Naive thymus-derived CD8-positive, alpha-beta T cell (primary cell): ENCODE data around the gene ADGRG3. TPM values are rescaled to one million over a fixed set of nuclear protein-coding genes. Genes with fewer than 3 reads are reported as not detected.
"Not testable (repeated sequence)": the region's sequence is repeated elsewhere in the genome, so short reads cannot be mapped to it uniquely, and the experiment has no call there.

ENCODE experiments used
- ATAC-seq, 2 donors: fragments of 150-1000 bp; cut with Tn5 transposase in 1 of 2; sonication (Bioruptor Pico), chemical (Tn5 transposase) in 1 of 2; 1 replicate in 1 of 2; 2 replicates in 1 of 2; pipeline ENCODE4 v1.10.0; 2021; ENCODE audit warnings: mild to moderate bottlenecking in 2 of 2, moderate library complexity in 2 of 2
- POLR2A ChIA-PET: fragments of 350-600 bp; sonication (Branson Sonifier 250); formaldehyde crosslinking; loops from one replicate; lab custom pipeline; 2021; ENCODE audit warnings: antibody characterized with exemption; lab: Charles Lee
- DNase-seq, 10 donors: peaks; one replicate each; pipeline versions ENCODE4 v3.0.0 to v3.0.0-alpha.2; 2020 to 2022
- H3K27ac Mint-ChIP-seq, 10 donors: one replicate each; pipeline ENCODE4 v1.8.0; 2020 to 2022; ENCODE audit warnings: mild to moderate bottlenecking in 10 of 10, mixed read lengths in 10 of 10, moderate library complexity in 4 of 10, inconsistent platforms in 1 of 10
- H3K27me3 Mint-ChIP-seq, 5 donors: one replicate each; pipeline ENCODE4 v1.8.0; 2021 to 2022; ENCODE audit warnings: mixed read lengths in 5 of 5
- H3K36me3 Mint-ChIP-seq, 3 donors: one replicate each; pipeline ENCODE4 v1.8.0; 2020 to 2022; ENCODE audit warnings: mixed read lengths in 3 of 3, mild to moderate bottlenecking in 2 of 3, inconsistent platforms in 1 of 3
- H3K4me1 Mint-ChIP-seq, 4 donors: one replicate each; pipeline ENCODE4 v1.8.0; 2021 to 2022; ENCODE audit warnings: mixed read lengths in 4 of 4
- H3K4me3 Mint-ChIP-seq, 10 donors: one replicate each; pipeline ENCODE4 v1.8.0; 2020 to 2022; ENCODE audit warnings: mild to moderate bottlenecking in 10 of 10, mixed read lengths in 10 of 10, moderate library complexity in 6 of 10, inconsistent platforms in 1 of 10
- H3K9me3 Mint-ChIP-seq, 9 donors: one replicate each; pipeline ENCODE4 v1.8.0; 2020 to 2022; ENCODE audit warnings: mixed read lengths in 9 of 9, mild to moderate bottlenecking in 3 of 9, inconsistent platforms in 1 of 9, moderate library complexity in 1 of 9
- polyA plus RNA-seq, 3 donors: library from polyadenylated mRNA; unstranded; fragments of 300-500 nt; fragmentation: Illumina TruSeq; gene quantifications; one replicate each; pipeline ENCODE4 v1.2.3, GENCODE V29; 2021
- total RNA-seq, 8 experiments: library from RNA in 2 of 8; stranded (reverse) in 2 of 8; gene quantifications; one replicate each; pipeline ENCODE4 v1.2.3 and lab custom pipeline; 2021 to 2026

The ADGRG3 gene
- total and polyA plus RNA-seq, 5 experiments from 2014 or later, result not detected

DNA sequence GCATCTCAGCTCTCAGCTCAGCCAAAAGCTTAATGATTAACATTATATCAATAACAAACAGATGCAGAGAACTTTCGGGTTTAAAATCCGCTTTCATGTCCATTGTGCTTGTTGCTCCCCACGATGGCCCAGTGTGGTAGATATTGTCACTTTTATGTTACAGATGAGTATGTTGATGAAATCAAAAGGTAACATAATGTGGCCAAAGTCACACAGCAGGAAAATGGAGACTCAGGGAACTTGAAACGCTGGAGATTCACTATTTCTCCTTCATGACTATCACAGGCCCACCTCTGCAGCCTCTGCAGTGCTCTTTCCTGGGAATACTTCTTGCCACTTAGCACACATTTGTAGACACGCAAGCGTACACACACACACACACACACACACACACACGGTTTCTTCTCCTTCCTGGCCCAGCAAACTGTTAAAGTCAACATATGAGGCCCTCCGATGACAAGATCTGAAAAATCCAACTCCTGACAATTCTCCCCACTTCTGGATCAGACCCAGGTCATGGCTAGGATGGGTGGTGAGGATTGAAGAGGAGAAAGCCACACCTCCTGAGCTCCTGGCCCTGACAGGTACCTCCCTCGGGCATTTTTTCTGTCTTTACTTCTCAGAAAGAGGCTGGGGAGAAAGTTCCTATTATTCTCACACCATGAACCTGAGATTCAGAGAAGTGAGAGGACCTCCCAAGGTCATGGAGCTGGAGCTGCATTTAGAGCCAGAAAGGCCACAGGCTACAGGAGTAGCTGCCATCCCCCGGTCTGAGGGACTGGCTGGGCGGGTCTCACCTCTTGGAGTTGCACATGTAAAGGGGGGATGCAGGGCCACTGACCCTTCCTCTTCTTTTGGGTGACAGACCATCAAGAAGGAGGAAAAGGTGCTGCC lies 36.2 kb downstream of the ADGRG3 start:
- ATAC-seq (no peak), DNase-seq (no peak)
- Mint-ChIP-seq H3K27ac (peak overlapping the region in 3 of 10 donors; percentile 17 to 66 (median 28)), H3K27me3 (peaks cover 0 to 12% (median 2%) of the 10 kb centered on the region in 5 donors), H3K9me3 (peaks cover 0 to 10% (median 0%) of the 10 kb centered on the region in 9 donors), H3K4me3 (no peak overlapping the region), H3K4me1 (peaks cover 0 to 2% (median 0%) of the 10 kb centered on the region in 4 donors), H3K36me3 (no peaks in the 10 kb centered on the region)
- POLR2A ChIA-PET, result no interaction called here

- no peak for ATAC-seq
- Mint-ChIP-seq H3K36me3 (no peaks in the 10 kb centered on the region), H3K9me3 (peaks cover 0 to 10% (median 0%) of the 10 kb centered on the region in 9 donors), H3K27ac (no peak overlapping the region), H3K4me1 (peaks cover 0 to 2% (median 0%) of the 10 kb centered on the region in 4 donors), H3K4me3 (no peak overlapping the region), H3K27me3 (peaks cover 0 to 12% (median 2%) of the 10 kb centered on the region in 5 donors)
- POLR2A ChIA-PET, result no interaction called here
- no peak for DNase-seq
Observed at GRCh38 chr16:57704905-57705852, 37.1 kb downstream of the ADGRG3 start.

- POLR2A ChIA-PET, result no interaction called here
- H3K27ac Mint-ChIP-seq, result no peak overlapping the region
- peaks cover 0 to 10% (median 0%) of the 10 kb centered on the region in 9 donors for H3K9me3 Mint-ChIP-seq
- H3K27me3 Mint-ChIP-seq, result peaks cover 0 to 12% (median 2%) of the 10 kb centered on the region in 5 donors
- ATAC-seq, result no peak
- no peaks in the 10 kb centered on the region for H3K36me3 Mint-ChIP-seq
- H3K4me1 Mint-ChIP-seq, result peaks cover 0 to 2% (median 0%) of the 10 kb centered on the region in 4 donors
- no peak overlapping the region for H3K4me3 Mint-ChIP-seq
- no peak for DNase-seq
Observed at GRCh38 chr16:57706717-57707116, 38.6 kb downstream of the ADGRG3 start.

DNA sequence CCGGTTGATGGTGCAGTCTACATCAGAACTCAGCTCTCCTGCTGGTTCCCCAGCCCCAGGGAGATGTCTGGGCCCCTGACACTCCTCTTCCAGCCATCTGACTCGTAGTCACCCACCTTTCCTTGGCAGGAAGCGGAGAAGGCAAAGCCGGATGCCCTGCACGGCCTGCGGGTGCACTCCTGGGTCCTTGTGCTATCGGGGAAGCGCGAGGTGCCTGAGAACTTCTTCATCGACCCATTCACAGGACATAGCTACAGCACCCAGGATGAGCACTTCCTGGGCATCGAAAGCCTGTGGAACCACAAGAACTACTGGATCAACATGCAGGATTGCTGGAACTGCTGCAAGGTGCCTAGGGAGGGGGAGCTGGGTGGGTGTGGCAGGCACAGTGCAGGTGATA lies 39.2 kb downstream of the ADGRG3 start:
- H3K4me3 Mint-ChIP-seq, result no peak overlapping the region
- POLR2A ChIA-PET, result no interaction called here
- H3K27me3 Mint-ChIP-seq, result peaks cover 0 to 12% (median 2%) of the 10 kb centered on the region in 5 donors
- no peaks in the 10 kb centered on the region for H3K36me3 Mint-ChIP-seq
- DNase-seq (no peak), ATAC-seq (no peak)
- H3K9me3 Mint-ChIP-seq, result peaks cover 0 to 10% (median 0%) of the 10 kb centered on the region in 9 donors
- peaks cover 0 to 2% (median 0%) of the 10 kb centered on the region in 4 donors for H3K4me1 Mint-ChIP-seq
- no peak overlapping the region for H3K27ac Mint-ChIP-seq

DNA sequence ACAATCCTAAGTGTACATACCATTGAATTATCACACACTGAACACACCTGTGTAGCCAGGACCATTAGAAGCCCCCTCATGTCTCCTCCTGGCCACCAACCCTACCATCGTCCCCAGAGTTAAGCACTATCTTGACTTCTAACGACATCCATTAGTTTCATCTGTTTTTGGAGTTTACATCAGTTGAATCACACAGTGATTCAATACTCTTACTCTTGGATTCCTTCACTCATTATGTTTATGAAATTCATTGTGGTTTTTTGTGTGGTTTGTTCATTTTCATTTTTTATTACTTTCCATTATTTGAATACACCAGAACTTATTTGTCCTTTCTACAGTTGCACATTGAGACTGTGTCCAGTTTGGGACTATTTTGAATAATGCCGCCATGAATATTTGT lies 40.1 kb downstream of the ADGRG3 start:
- DNase-seq, result no peak
- Mint-ChIP-seq H3K27ac (no peak overlapping the region), H3K4me3 (no peak overlapping the region), H3K36me3 (no peaks in the 10 kb centered on the region), H3K27me3 (peaks cover 0 to 12% (median 3%) of the 10 kb centered on the region in 5 donors), H3K4me1 (peaks cover 0 to 2% (median 0%) of the 10 kb centered on the region in 4 donors), H3K9me3 (peaks cover 0 to 10% (median 0%) of the 10 kb centered on the region in 9 donors)
- POLR2A ChIA-PET, result no interaction called here
- ATAC-seq, result no peak

GRCh38 chr16:57709663-57710062 lies 41.6 kb downstream of the ADGRG3 start:
- Mint-ChIP-seq H3K36me3 (no peaks in the 10 kb centered on the region), H3K9me3 (peaks cover 0 to 10% (median 0%) of the 10 kb centered on the region in 9 donors), H3K27me3 (peaks cover 0 to 12% (median 3%) of the 10 kb centered on the region in 5 donors), H3K4me1 (no peaks in the 10 kb centered on the region), H3K27ac (no peak overlapping the region), H3K4me3 (no peak overlapping the region)
- ATAC-seq (no peak), DNase-seq (no peak)
- POLR2A ChIA-PET, result interaction anchor here (0.7 kb wide), 1 partner anchor 25 kb away, joined by 4 read pairs; no protein-coding TSS in a partner anchor

- H3K36me3 Mint-ChIP-seq, result no peaks in the 10 kb centered on the region
- POLR2A ChIA-PET, result no interaction called here
- H3K27me3 Mint-ChIP-seq, result peaks cover 0 to 12% (median 3%) of the 10 kb centered on the region in 5 donors
- peaks cover 0 to 10% (median 0%) of the 10 kb centered on the region in 9 donors for H3K9me3 Mint-ChIP-seq
- ATAC-seq (no peak), DNase-seq (no peak)
- H3K4me3 Mint-ChIP-seq, result no peak overlapping the region
- H3K27ac Mint-ChIP-seq, result peak overlapping the region in 1 of 10 donors; percentile 68
- H3K4me1 Mint-ChIP-seq, result no peaks in the 10 kb centered on the region
Observed at GRCh38 chr16:57711346-57711745, 43.2 kb downstream of the ADGRG3 start.

DNA sequence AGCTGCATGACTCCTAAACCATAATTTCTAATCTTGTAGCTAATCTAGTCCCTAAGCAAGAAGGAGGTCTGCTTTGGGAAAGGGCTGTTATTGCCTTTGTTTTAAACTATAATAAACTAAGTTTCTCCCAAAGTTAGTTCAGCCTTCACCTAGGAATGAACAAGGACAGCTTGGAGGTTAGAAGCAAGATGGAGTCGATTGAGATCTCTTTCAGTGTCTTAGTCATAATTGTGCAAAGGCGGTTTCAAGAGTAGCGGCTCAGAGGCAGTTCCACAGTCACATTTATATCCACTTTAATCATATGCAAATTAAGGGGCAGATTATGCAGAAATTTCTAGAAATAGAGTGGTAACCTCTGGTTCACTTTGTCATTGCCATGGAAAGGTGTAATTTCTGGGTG lies 43.9 kb downstream of the ADGRG3 start:
- Mint-ChIP-seq H3K9me3 (peaks cover 0 to 3% (median 0%) of the 10 kb centered on the region in 9 donors), H3K4me1 (no peaks in the 10 kb centered on the region), H3K27me3 (peaks cover 0 to 6% (median 3%) of the 10 kb centered on the region in 5 donors), H3K36me3 (no peaks in the 10 kb centered on the region), H3K4me3 (no peak overlapping the region), H3K27ac (no peak overlapping the region)
- no peak for ATAC-seq
- POLR2A ChIA-PET, result no interaction called here
- DNase-seq, result no peak

- ATAC-seq, H3K9me3 Mint-ChIP-seq, H3K4me3 Mint-ChIP-seq, DNase-seq, POLR2A ChIA-PET, H3K36me3 Mint-ChIP-seq, H3K4me1 Mint-ChIP-seq, H3K27me3 Mint-ChIP-seq, H3K27ac Mint-ChIP-seq: not testable (repeated sequence)
Observed at GRCh38 chr16:57712569-57712968, 44.5 kb downstream of the ADGRG3 start.

- H3K9me3 Mint-ChIP-seq, result no peaks in the 10 kb centered on the region
Observed at GRCh38 chr16:57713596-57713995, 45.5 kb downstream of the ADGRG3 start.

DNA sequence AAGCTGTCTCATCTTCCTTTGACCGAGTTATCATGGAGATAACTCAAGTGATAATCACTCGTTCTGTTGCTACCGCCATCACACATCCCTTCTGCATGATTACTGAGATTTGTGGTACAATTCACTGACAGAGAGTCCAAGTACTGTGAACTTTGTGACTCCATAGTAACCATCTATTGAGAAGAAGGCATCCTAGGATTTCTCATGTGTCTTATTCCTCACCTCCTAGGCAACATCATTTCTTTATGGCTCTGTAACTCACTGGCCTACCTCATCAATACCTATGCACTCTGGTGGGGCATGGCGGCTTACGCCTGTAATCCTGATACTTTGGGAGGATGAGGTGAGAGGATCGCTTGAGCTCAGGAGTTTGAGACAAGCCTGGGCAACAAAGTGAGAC lies 45.9 kb downstream of the ADGRG3 start:
- no peak for ATAC-seq
- Mint-ChIP-seq H3K27ac (no peak overlapping the region), H3K4me1 (no peaks in the 10 kb centered on the region), H3K27me3 (peaks cover 0 to 3% (median 0%) of the 10 kb centered on the region in 5 donors), H3K9me3 (no peaks in the 10 kb centered on the region), H3K4me3 (no peak overlapping the region), H3K36me3 (no peaks in the 10 kb centered on the region)
- DNase-seq, result no peak
- POLR2A ChIA-PET, result no interaction called here

More at GRCh38 chr16:57713596-57713995, 45.5 kb downstream of the ADGRG3 start:
- Mint-ChIP-seq H3K4me1 (no peaks in the 10 kb centered on the region), H3K36me3 (no peaks in the 10 kb centered on the region), H3K27ac (no peak overlapping the region), H3K27me3 (peaks cover 0 to 3% (median 0%) of the 10 kb centered on the region in 5 donors), H3K4me3 (no peak overlapping the region)
- ATAC-seq (no peak), DNase-seq (no peak)
- POLR2A ChIA-PET, result no interaction called here

DNA sequence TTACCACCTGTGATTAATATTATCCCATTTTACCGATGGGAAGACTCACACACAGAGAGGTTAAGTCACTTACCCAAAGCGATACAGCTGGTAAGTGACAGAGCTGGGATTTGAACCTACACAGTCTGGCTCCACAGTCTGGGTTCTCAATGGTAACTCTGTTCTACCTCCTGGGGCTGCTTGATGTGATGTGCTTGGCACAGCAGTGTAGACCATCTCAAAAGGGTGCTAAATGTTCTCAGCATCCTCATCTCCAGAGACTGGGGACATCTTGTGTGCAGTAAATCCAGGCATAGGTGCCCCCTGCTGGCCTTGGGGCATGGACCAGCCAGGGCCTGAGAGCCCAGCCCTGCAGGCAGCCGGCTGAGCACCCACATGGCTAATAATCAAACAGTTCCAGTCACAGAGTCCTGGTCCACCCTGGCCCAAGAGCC lies 52.1 kb downstream of the ADGRG3 start:
- no peaks in the 10 kb centered on the region for H3K36me3 Mint-ChIP-seq
- H3K4me1 Mint-ChIP-seq, result peaks cover 0 to 2% (median 0%) of the 10 kb centered on the region in 4 donors
- POLR2A ChIA-PET, result no interaction called here
- no peak overlapping the region for H3K4me3 Mint-ChIP-seq
- DNase-seq (peak in 8 of 10 donors; percentile 21 to 47 (median 35)), ATAC-seq (peak; percentile 66 to 73)
- no peaks in the 10 kb centered on the region for H3K9me3 Mint-ChIP-seq
- H3K27ac Mint-ChIP-seq, result no peak overlapping the region
- H3K27me3 Mint-ChIP-seq, result peaks cover 0 to 2% (median 0%) of the 10 kb centered on the region in 5 donors
